OCI-LY7 (cell line): ENCODE measurements around the gene DVL2.

ENCODE experiments used
- CTCF ChIP-seq: fragments of 200-600 bp; sonication (generic); conservative IDR thresholded peaks from 2 replicates; pipeline ENCODE4 v1.5.1; 2014; ENCODE audit warnings: mild to moderate bottlenecking, antibody characterized with exemption, low read length, moderate library complexity, mixed read lengths
- EZH2phosphoT487 ChIP-seq: fragments of 200-600 bp; sonication (generic); IDR thresholded peaks from 2 replicates; pipeline ENCODE4 v1.6.1; 2018; ENCODE audit warnings: low read depth, borderline replicate concordance, mild to moderate bottlenecking, mixed run types, antibody characterized with exemption, low read length, moderate library complexity, mixed read lengths

- TF ChIP-seq CTCF, result peak; percentile 96
- TF ChIP-seq EZH2phosphoT487, result no peak
Observed at GRCh38 chr17:7280519-7281073, 46.3 kb upstream of the DVL2 start.
